ENCODE data around the gene HOXD1. TPM values are rescaled to one million over a fixed set of nuclear protein-coding genes. Genes with fewer than 3 reads are reported as not detected.

HOXD1 gene
- total and polyA plus RNA-seq, 2 donors (not counting 1 experiment from before 2014, with no cell fraction given): not detected

- Histone ChIP-seq H3K79me2 (ENCODE audit: control insufficient read depth, insufficient read depth, low read length) (no peaks in the 10 kb centered on the region), H4K20me1 (ENCODE audit: control insufficient read depth, extremely low read depth, insufficient read depth, low read length) (no peaks in the 10 kb centered on the region), H3K9me3 (ENCODE audit: control insufficient read depth, insufficient read depth, low read depth, low read length) (no peaks in the 10 kb centered on the region), H3K4me3 (replicated peaks in 1 of 4; ENCODE audit: control extremely low read depth in 1 of 4, insufficient read depth in 1 of 4, low read depth in 3 of 4, low read length in 4 of 4) (no peak overlapping the region), H3K4me2 (ENCODE audit: extremely low read depth, insufficient read depth, low read length) (no peak overlapping the region), H3K27ac (ENCODE audit: insufficient read depth, low read length) (no peak overlapping the region), H3K36me3 (ENCODE audit: control insufficient read depth, insufficient read depth, low read length) (no peaks in the 10 kb centered on the region), H2AFZ (ENCODE audit: low read length) (no peak overlapping the region), H3K27me3 (ENCODE audit: control insufficient read depth, insufficient read depth, low read length) (no peaks in the 10 kb centered on the region), H3K9ac (ENCODE audit: insufficient read depth, low read length) (no peak overlapping the region), H3K4me1 (ENCODE audit: control insufficient read depth, extremely low read depth, insufficient read depth, low read length) (no peaks in the 10 kb centered on the region)
- DNase-seq (ENCODE audit: low read depth in 2 of 2): no peak
- no peak for TF ChIP-seq CTCF (conservative IDR thresholded peaks at IDR 0.05 in 1 of 2, IDR thresholded peaks at IDR 0.05 in 1 of 2; ENCODE audit: low read depth in 1 of 2, low read length in 2 of 2)
- TF ChIP-seq EZH2 (IDR thresholded peaks at IDR 0.05; ENCODE audit: low read length, missing control alignments): no peak
Observed at GRCh38 chr2:176205126-176205525, 16.7 kb downstream of the HOXD1 start.

GRCh38 chr2:176206136-176206535, 17.7 kb downstream of the HOXD1 start:
- no peak overlapping the region for H3K4me2 ChIP-seq (ENCODE audit: extremely low read depth, insufficient read depth, low read length)
- H3K4me1 ChIP-seq (ENCODE audit: control insufficient read depth, extremely low read depth, insufficient read depth, low read length): no peaks in the 10 kb centered on the region
- H2AFZ ChIP-seq (ENCODE audit: low read length): no peak overlapping the region
- H3K4me3 ChIP-seq (replicated peaks in 1 of 4; ENCODE audit: control extremely low read depth in 1 of 4, insufficient read depth in 1 of 4, low read depth in 3 of 4, low read length in 4 of 4): no peak overlapping the region
- DNase-seq (ENCODE audit: low read depth in 2 of 2): no peak
- H4K20me1 ChIP-seq (ENCODE audit: control insufficient read depth, extremely low read depth, insufficient read depth, low read length): no peaks in the 10 kb centered on the region
- TF ChIP-seq EZH2 (IDR thresholded peaks at IDR 0.05; ENCODE audit: low read length, missing control alignments) (no peak), CTCF (conservative IDR thresholded peaks at IDR 0.05 in 1 of 2, IDR thresholded peaks at IDR 0.05 in 1 of 2; ENCODE audit: low read depth in 1 of 2, low read length in 2 of 2) (no peak)
- no peaks in the 10 kb centered on the region for H3K79me2 ChIP-seq (ENCODE audit: control insufficient read depth, insufficient read depth, low read length)
- no peaks in the 10 kb centered on the region for H3K9me3 ChIP-seq (ENCODE audit: control insufficient read depth, insufficient read depth, low read depth, low read length)
- H3K9ac ChIP-seq (ENCODE audit: insufficient read depth, low read length): no peak overlapping the region
- H3K27me3 ChIP-seq (ENCODE audit: control insufficient read depth, insufficient read depth, low read length): no peaks in the 10 kb centered on the region
- H3K36me3 ChIP-seq (ENCODE audit: control insufficient read depth, insufficient read depth, low read length): no peaks in the 10 kb centered on the region
- H3K27ac ChIP-seq (ENCODE audit: insufficient read depth, low read length): no peak overlapping the region

- no peaks in the 10 kb centered on the region for H3K79me2 ChIP-seq (ENCODE audit: control insufficient read depth, insufficient read depth, low read length)
- H3K9me3 ChIP-seq (ENCODE audit: control insufficient read depth, insufficient read depth, low read depth, low read length): no peaks in the 10 kb centered on the region
- H2AFZ ChIP-seq (ENCODE audit: low read length): no peak overlapping the region
- no peak overlapping the region for H3K4me3 ChIP-seq (replicated peaks in 1 of 4; ENCODE audit: control extremely low read depth in 1 of 4, insufficient read depth in 1 of 4, low read depth in 3 of 4, low read length in 4 of 4)
- TF ChIP-seq EZH2 (IDR thresholded peaks at IDR 0.05; ENCODE audit: low read length, missing control alignments): no peak
- no peak for TF ChIP-seq CTCF (conservative IDR thresholded peaks at IDR 0.05 in 1 of 2, IDR thresholded peaks at IDR 0.05 in 1 of 2; ENCODE audit: low read depth in 1 of 2, low read length in 2 of 2)
- H3K36me3 ChIP-seq (ENCODE audit: control insufficient read depth, insufficient read depth, low read length): no peaks in the 10 kb centered on the region
- no peak overlapping the region for H3K4me2 ChIP-seq (ENCODE audit: extremely low read depth, insufficient read depth, low read length)
- H4K20me1 ChIP-seq (ENCODE audit: control insufficient read depth, extremely low read depth, insufficient read depth, low read length): no peaks in the 10 kb centered on the region
- DNase-seq (ENCODE audit: low read depth in 2 of 2): no peak
- no peak overlapping the region for H3K9ac ChIP-seq (ENCODE audit: insufficient read depth, low read length)
- H3K27ac ChIP-seq (ENCODE audit: insufficient read depth, low read length): no peak overlapping the region
- no peaks in the 10 kb centered on the region for H3K4me1 ChIP-seq (ENCODE audit: control insufficient read depth, extremely low read depth, insufficient read depth, low read length)
- H3K27me3 ChIP-seq (ENCODE audit: control insufficient read depth, insufficient read depth, low read length): no peaks in the 10 kb centered on the region
Observed at GRCh38 chr2:176206682-176207081, 18.2 kb downstream of the HOXD1 start.

All from fibroblast of lung (primary cell).